ENCODE measurements around the gene COP1. TPM values are rescaled to one million over a fixed set of nuclear protein-coding genes. Genes with fewer than 3 reads are reported as not detected.

Gene COP1
- total RNA-seq, 1 donor from 2014 or later: 39.1 TPM

GRCh38 chr1:176217461-176218099 lies 10.5 kb upstream of the COP1 start:
- Mint-ChIP-seq H3K27me3 (ENCODE audit: unreplicated experiment) (peaks cover 42% of the 10 kb centered on the region), H3K27ac (ENCODE audit: unreplicated experiment) (no peak overlapping the region), H3K36me3 (ENCODE audit: unreplicated experiment) (no peaks in the 10 kb centered on the region), H3K4me1 (ENCODE audit: unreplicated experiment) (no peaks in the 10 kb centered on the region), H3K9me3 (ENCODE audit: unreplicated experiment) (no peaks in the 10 kb centered on the region), H3K4me3 (ENCODE audit: unreplicated experiment) (no peak overlapping the region)
- DNase-seq (ENCODE audit: extremely low spot score, unreplicated experiment): no peak
- TF ChIP-seq CTCF (IDR thresholded peaks at IDR 0.05): no peak

GRCh38 chr1:176216031-176216430 lies 8.9 kb upstream of the COP1 start:
- no peak overlapping the region for H3K27ac Mint-ChIP-seq (ENCODE audit: unreplicated experiment)
- no peak overlapping the region for H3K4me3 Mint-ChIP-seq (ENCODE audit: unreplicated experiment)
- DNase-seq (ENCODE audit: extremely low spot score, unreplicated experiment): no peak
- TF ChIP-seq CTCF (IDR thresholded peaks at IDR 0.05): no peak
- H3K4me1 Mint-ChIP-seq (ENCODE audit: unreplicated experiment): no peaks in the 10 kb centered on the region
- peaks cover 39% of the 10 kb centered on the region for H3K27me3 Mint-ChIP-seq (ENCODE audit: unreplicated experiment)
- H3K36me3 Mint-ChIP-seq (ENCODE audit: unreplicated experiment): no peaks in the 10 kb centered on the region
- H3K9me3 Mint-ChIP-seq (ENCODE audit: unreplicated experiment): no peaks in the 10 kb centered on the region

GRCh38 chr1:176211396-176212165 lies 4.5 kb upstream of the COP1 start:
- H3K4me1 Mint-ChIP-seq (ENCODE audit: unreplicated experiment): peaks cover 9% of the 10 kb centered on the region
- TF ChIP-seq CTCF (IDR thresholded peaks at IDR 0.05): no peak
- H3K27me3 Mint-ChIP-seq (ENCODE audit: unreplicated experiment): peaks cover 22% of the 10 kb centered on the region
- DNase-seq (ENCODE audit: extremely low spot score, unreplicated experiment): no peak
- no peaks in the 10 kb centered on the region for H3K9me3 Mint-ChIP-seq (ENCODE audit: unreplicated experiment)
- H3K4me3 Mint-ChIP-seq (ENCODE audit: unreplicated experiment): no peak overlapping the region
- no peak overlapping the region for H3K27ac Mint-ChIP-seq (ENCODE audit: unreplicated experiment)
- H3K36me3 Mint-ChIP-seq (ENCODE audit: unreplicated experiment): no peaks in the 10 kb centered on the region

GRCh38 chr1:176208034-176208433 lies 948 bp upstream of the COP1 start:
- no peak for DNase-seq (ENCODE audit: extremely low spot score, unreplicated experiment)
- H3K36me3 Mint-ChIP-seq (ENCODE audit: unreplicated experiment): no peaks in the 10 kb centered on the region

More at GRCh38 chr1:176208034-176208433, 948 bp upstream of the COP1 start:
- H3K4me1 Mint-ChIP-seq (ENCODE audit: unreplicated experiment): peaks cover 34% of the 10 kb centered on the region
- no peak for TF ChIP-seq CTCF (IDR thresholded peaks at IDR 0.05)
- peak overlapping the region; percentile 97 for H3K4me3 Mint-ChIP-seq (ENCODE audit: unreplicated experiment)
- peak overlapping the region; percentile 98 for H3K27ac Mint-ChIP-seq (ENCODE audit: unreplicated experiment)
- H3K27me3 Mint-ChIP-seq (ENCODE audit: unreplicated experiment): no peaks in the 10 kb centered on the region
- H3K9me3 Mint-ChIP-seq (ENCODE audit: unreplicated experiment): no peaks in the 10 kb centered on the region

All from osteocyte (in vitro differentiated cells).